ENCODE results near the gene TMEM151A.

DNA sequence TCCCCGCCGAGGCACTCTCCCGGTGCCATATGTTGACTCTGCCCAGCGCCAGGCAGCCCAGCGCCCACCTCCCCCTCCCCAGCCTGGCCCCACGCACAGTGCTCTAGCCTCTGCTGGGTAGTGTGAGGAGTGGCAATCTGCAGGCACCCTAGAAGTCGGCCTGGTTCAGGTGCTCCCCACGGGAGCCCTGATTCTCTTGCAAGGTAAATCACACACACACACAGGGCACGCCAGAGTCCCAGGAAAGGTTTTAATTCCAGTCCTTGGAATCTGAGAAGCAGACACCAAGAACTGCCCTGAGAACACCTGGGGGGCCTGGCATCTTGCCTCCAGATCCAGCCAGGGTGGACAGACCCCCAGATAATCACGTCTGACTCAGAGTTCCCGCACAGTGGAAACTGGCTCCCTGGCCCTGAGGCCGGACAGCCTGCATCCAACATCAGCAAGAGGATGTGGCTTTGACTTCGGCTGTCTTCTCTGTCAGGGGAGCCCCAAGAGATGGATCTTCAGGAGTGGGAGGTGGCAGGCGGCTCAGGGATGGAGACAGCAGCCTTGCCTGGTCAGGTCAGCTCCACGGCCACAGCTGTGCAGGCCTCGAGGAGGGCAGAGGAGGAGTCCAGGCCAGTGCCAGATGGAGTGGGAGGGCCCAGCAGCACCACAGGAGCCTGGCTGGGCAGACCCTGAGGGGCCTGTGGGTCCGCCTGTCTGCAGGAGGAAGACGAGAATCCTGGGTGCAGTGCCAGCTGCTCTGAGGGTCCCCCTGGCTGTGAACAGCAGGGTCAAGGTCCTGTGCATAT is 45.6 kb downstream of the TMEM151A start:
- TF ChIP-seq, protein P1, sequence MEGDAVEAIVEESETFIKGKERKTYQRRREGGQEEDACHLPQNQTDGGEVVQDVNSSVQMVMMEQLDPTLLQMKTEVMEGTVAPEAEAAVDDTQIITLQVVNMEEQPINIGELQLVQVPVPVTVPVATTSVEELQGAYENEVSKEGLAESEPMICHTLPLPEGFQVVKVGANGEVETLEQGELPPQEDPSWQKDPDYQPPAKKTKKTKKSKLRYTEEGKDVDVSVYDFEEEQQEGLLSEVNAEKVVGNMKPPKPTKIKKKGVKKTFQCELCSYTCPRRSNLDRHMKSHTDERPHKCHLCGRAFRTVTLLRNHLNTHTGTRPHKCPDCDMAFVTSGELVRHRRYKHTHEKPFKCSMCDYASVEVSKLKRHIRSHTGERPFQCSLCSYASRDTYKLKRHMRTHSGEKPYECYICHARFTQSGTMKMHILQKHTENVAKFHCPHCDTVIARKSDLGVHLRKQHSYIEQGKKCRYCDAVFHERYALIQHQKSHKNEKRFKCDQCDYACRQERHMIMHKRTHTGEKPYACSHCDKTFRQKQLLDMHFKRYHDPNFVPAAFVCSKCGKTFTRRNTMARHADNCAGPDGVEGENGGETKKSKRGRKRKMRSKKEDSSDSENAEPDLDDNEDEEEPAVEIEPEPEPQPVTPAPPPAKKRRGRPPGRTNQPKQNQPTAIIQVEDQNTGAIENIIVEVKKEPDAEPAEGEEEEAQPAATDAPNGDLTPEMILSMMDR (IDR thresholded peaks at IDR 0.05), result no peak
- TF ChIP-seq POLR2A (IDR thresholded peaks at IDR 0.05), result no peak
